Activated CD4-positive, alpha-beta T cell treated with anti-CD3 and anti-CD28 coated beads, Interleukin-2, amount 10 ng/mL, durations not matched to agents 7 days and 5 days (primary cell): ENCODE data around the gene CERS6. TPM values are rescaled to one million over a fixed set of nuclear protein-coding genes. Genes with fewer than 3 reads are reported as not detected.

Experiments
- CTCF ChIA-PET: fragments of 350-600 bp; sonication (Branson Sonifier 250); formaldehyde crosslinking; loops from one replicate; lab custom pipeline; 2021; ENCODE audit warnings: antibody characterized with exemption; lab: Charles Lee
- POLR2A ChIA-PET: fragments of 350-600 bp; sonication (Branson Sonifier 250); formaldehyde crosslinking; loops from one replicate; lab custom pipeline; 2021; ENCODE audit warnings: antibody characterized with exemption; lab: Charles Lee
- DNase-seq: peaks from one replicate; pipeline ENCODE4 v3.0.0-alpha.2; 2020
- H3K27ac Mint-ChIP-seq: one replicate; pipeline ENCODE4 v1.8.0; 2021; ENCODE audit warnings: mild to moderate bottlenecking, moderate library complexity, mixed read lengths
- H3K27me3 Mint-ChIP-seq: one replicate; pipeline ENCODE4 v1.8.0; 2021; ENCODE audit warnings: mixed read lengths
- H3K36me3 Mint-ChIP-seq: one replicate; pipeline ENCODE4 v1.8.0; 2021; ENCODE audit warnings: low read depth, mixed read lengths
- H3K4me1 Mint-ChIP-seq: one replicate; pipeline ENCODE4 v1.8.0; 2021; ENCODE audit warnings: mixed read lengths
- H3K4me3 Mint-ChIP-seq: one replicate; pipeline ENCODE4 v1.8.0; 2021; ENCODE audit warnings: mild to moderate bottlenecking, moderate library complexity, mixed read lengths
- H3K9me3 Mint-ChIP-seq: one replicate; pipeline ENCODE4 v1.8.0; 2021; ENCODE audit warnings: mixed read lengths
- total RNA-seq, 2 experiments: library from RNA; stranded (reverse); gene quantifications; one replicate each; pipeline ENCODE4 v1.2.3, GENCODE V29; 2021

Gene CERS6
- total RNA-seq, 2 experiments from 2014 or later: 12.1 to 14.9 TPM

DNA sequence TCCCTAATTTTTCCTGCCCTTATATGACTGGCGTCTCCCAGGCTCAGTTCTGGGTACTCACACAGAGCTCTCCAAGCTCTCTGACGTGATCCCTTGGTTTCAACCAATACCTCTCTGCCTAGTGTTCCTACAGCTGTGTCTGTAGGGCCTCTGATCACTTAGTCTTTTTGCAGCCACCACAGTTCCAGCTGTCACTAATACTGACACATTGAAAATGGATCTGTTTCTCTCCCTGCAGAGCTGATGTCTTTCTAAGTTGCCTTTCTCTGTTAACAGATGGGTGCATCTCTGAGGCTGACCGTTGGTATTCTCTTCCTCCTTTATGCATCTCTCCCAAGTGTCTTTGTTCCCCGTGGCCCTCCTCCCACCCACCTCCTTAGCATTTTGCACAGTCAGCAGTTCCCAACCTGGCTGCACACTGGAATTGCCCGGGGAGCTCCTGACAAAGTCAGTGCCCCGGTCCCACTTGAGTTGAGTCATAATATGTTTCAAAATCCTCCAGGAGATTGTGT, 62.5 kb downstream of the CERS6 start:
- peaks cover 7% of the 10 kb centered on the region for H3K36me3 Mint-ChIP-seq
- H3K27ac Mint-ChIP-seq: no peak overlapping the region
- H3K4me1 Mint-ChIP-seq: peaks cover 2% of the 10 kb centered on the region
- peaks cover 8% of the 10 kb centered on the region for H3K9me3 Mint-ChIP-seq
- H3K4me3 Mint-ChIP-seq: no peak overlapping the region
- DNase-seq: no peak
- CTCF ChIA-PET: interaction anchor here (0.6 to 1.1 kb wide), 2 partner anchors 16 to 43 kb away, joined by 3 read pairs; no protein-coding TSS in a partner anchor
- no peaks in the 10 kb centered on the region for H3K27me3 Mint-ChIP-seq
- POLR2A ChIA-PET: interaction anchor here (0.6 kb wide), 1 partner anchor 20 kb away, joined by 3 read pairs; no protein-coding TSS in a partner anchor

DNA sequence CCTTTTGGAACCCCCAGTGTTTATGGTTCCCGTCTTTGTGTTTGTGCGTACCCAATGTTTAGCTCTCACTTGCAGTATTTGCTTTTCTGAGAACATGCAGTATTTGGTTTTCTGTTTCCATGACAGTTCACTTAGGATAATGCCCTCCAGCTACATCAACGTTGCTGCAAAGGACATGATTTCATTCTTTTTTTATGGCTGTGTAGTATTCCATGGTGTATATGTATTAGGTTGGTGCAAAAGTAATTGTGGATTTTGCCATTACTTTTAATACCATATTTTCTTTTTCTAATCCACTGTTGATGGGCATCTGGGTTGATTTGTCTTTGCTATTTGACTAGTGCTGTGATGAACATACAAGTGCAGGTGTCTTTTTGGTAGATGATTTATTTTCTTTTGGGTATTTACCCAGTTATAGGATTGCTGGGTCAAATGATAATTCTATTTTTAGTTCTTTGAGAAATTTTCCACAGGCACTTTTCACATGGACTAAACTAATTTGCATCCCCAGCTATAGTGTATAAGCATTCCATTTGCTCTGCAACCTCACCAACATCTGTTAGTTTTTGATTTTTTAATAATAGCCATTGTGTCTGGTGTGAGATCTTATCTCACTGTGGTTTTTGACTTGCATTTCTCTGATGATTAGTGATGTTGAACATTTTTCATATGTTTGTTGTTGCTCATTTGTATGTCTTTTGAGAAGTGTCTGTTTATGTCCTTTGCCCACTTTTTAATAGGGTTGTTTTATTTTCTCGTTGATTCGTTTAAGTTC, 63.6 kb downstream of the CERS6 start:
- DNase-seq: no peak
- CTCF ChIA-PET: interaction anchor here (0.6 kb wide), 1 partner anchor 214 kb away, joined by 3 read pairs; no protein-coding TSS in a partner anchor
- Mint-ChIP-seq H3K27ac (no peak overlapping the region), H3K4me1 (peaks cover 2% of the 10 kb centered on the region), H3K9me3 (peaks cover 5% of the 10 kb centered on the region), H3K36me3 (peaks cover 6% of the 10 kb centered on the region), H3K4me3 (no peak overlapping the region), H3K27me3 (no peaks in the 10 kb centered on the region)
- POLR2A ChIA-PET: no interaction called here

GRCh38 chr2:168521053-168521741, 65.1 kb downstream of the CERS6 start:
- POLR2A ChIA-PET: no interaction called here
- Mint-ChIP-seq H3K9me3 (peaks cover 4% of the 10 kb centered on the region), H3K36me3 (peaks cover 4% of the 10 kb centered on the region), H3K27ac (no peak overlapping the region), H3K27me3 (no peaks in the 10 kb centered on the region), H3K4me1 (peaks cover 2% of the 10 kb centered on the region), H3K4me3 (no peak overlapping the region)
- DNase-seq: no peak
- CTCF ChIA-PET: interaction anchor here (0.7 kb wide), 1 partner anchor 17 kb away, joined by 3 read pairs; no protein-coding TSS in a partner anchor

DNA sequence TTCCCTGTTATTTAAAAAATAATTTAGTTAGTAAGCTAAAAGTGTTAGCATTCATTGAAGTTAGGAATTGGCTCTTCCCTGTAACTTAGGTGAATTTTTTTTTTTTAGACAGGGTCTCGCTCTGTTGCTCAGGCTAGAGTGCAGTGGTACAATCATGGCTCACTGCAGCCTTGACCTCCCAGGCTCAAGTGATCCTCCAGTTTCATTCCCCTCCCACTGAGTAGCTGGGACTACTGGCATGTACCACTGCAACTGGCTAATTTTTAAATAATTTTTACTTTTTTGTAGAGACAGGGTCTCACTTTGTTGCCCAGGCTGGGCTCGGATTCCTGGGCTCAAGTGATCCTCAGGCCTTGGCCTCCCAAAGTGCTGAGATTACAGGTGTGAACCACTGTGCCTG, 66.4 kb downstream of the CERS6 start:
- H3K27ac Mint-ChIP-seq: no peak overlapping the region
- no peak overlapping the region for H3K4me3 Mint-ChIP-seq
- ChIA-PET CTCF (no interaction called here), POLR2A (interaction anchor here (0.8 kb wide), 1 partner anchor 462 kb away, joined by 6 read pairs; no protein-coding TSS in a partner anchor)
- no peaks in the 10 kb centered on the region for H3K27me3 Mint-ChIP-seq
- peaks cover 4% of the 10 kb centered on the region for H3K9me3 Mint-ChIP-seq
- H3K36me3 Mint-ChIP-seq: peaks cover 4% of the 10 kb centered on the region
- no peak for DNase-seq
- peaks cover 2% of the 10 kb centered on the region for H3K4me1 Mint-ChIP-seq

DNA sequence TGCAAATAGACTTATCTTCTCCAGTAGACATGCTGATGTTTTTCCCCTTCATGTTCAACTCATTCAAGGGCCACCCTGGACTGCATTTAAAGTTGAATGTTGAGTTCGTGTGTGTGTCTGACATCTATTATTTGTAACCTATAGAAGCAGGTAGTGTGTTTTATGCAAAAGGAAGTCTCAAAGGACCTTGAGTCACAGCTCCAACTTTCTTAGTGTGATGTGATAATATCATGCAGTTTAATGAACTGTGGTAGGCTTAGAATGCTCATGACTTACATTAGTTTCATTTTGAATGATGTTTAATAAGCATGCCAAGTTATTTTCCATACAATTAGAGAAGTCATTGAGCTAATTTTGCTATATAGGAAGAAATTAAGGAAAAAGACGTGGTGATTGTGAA, 67.9 kb downstream of the CERS6 start:
- Mint-ChIP-seq H3K4me3 (no peak overlapping the region), H3K36me3 (peaks cover 4% of the 10 kb centered on the region), H3K27ac (no peak overlapping the region), H3K27me3 (no peaks in the 10 kb centered on the region), H3K9me3 (peaks cover 4% of the 10 kb centered on the region), H3K4me1 (peaks cover 2% of the 10 kb centered on the region)
- ChIA-PET CTCF (interaction anchor here (0.9 kb wide), 1 partner anchor 21 kb away, joined by 3 read pairs; no protein-coding TSS in a partner anchor), POLR2A (no interaction called here)
- no peak for DNase-seq

DNA sequence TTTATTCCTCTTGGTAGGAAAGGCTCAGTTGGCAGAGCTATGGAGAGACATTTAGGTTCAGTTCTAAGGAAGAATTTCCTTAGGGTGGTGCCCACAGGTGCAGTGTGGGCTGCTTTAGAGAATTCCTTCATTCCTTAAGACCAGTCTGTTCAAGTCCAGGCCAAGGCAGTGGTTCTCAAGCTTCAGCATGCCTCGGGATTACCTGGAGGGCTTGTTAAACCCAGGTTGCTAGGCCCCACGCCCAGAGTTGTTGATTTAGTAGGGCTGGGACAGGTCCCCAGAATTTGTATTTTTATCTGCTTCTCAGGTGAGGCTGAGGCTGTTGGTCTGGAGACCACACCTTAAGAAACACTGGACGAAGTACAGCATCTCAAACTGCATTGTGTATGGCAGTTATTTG, 68.9 kb downstream of the CERS6 start:
- Mint-ChIP-seq H3K27me3 (no peaks in the 10 kb centered on the region), H3K36me3 (no peaks in the 10 kb centered on the region), H3K9me3 (no peaks in the 10 kb centered on the region), H3K27ac (no peak overlapping the region), H3K4me3 (no peak overlapping the region), H3K4me1 (peaks cover 2% of the 10 kb centered on the region)
- no peak for DNase-seq
- CTCF ChIA-PET: interaction anchor here (0.6 kb wide), 1 partner anchor 791 kb away, joined by 3 read pairs; no protein-coding TSS in a partner anchor
- POLR2A ChIA-PET: no interaction called here

DNA sequence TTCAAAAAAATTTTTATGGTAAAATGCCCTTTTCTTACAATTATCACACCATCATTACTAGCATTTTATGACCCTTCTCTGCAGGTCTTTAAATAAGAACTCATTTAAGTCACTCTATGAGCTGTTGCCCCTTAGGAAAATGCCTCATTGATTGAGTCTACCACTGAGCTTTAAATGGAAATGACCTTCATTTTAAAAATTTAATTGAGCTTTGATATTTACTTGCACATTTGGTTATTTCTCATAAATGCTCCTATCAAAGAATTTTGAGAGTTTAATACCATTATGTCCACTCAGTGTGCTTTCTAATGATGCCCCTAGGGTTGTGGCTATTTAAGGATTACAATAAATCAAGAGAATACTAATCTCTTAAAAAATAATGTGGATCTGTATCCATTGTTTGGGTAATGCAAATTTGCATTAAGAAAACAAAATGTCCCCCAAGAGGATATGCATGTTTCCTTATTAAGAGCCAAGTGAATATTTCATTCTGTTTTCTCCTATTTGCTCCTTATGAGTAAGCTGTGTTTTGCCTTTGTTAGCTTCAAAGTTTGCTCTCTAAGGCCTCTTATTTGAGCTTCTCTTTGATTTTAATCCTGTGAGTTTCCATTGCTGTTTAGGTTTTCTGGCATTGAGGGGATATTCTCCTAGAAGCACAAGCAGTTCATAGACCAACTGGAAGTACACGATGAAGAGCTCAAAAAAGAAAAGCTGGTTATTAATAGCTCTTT, 69.8 kb downstream of the CERS6 start:
- Mint-ChIP-seq H3K9me3 (no peaks in the 10 kb centered on the region), H3K36me3 (no peaks in the 10 kb centered on the region), H3K27ac (no peak overlapping the region), H3K27me3 (no peaks in the 10 kb centered on the region), H3K4me3 (no peak overlapping the region), H3K4me1 (peaks cover 6% of the 10 kb centered on the region)
- DNase-seq: no peak
- POLR2A ChIA-PET: no interaction called here
- CTCF ChIA-PET: no interaction called here

DNA sequence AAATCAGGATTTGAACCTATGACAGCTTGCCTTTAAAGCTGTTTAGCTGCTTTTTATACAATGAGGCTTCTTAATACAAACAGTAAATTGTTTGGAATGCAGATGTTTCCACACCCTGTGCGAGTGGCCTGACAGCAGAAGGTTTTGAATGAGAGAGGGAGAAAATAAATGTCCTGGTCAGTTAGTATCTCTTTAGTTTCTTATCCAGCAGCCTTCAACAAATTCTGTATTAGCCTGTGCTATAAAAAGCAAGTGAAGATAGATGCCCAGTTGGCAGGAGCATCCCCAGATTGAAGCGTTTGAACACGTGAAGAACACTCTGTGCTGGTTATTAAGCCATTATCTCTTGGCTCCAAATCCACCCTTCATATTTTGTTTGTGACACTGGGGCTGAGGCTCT, 70.6 kb downstream of the CERS6 start:
- no peaks in the 10 kb centered on the region for H3K36me3 Mint-ChIP-seq
- no peaks in the 10 kb centered on the region for H3K9me3 Mint-ChIP-seq
- no peak overlapping the region for H3K4me3 Mint-ChIP-seq
- DNase-seq: no peak
- no peak overlapping the region for H3K27ac Mint-ChIP-seq
- ChIA-PET CTCF (no interaction called here), POLR2A (no interaction called here)
- H3K4me1 Mint-ChIP-seq: peaks cover 12% of the 10 kb centered on the region
- H3K27me3 Mint-ChIP-seq: no peaks in the 10 kb centered on the region

DNA sequence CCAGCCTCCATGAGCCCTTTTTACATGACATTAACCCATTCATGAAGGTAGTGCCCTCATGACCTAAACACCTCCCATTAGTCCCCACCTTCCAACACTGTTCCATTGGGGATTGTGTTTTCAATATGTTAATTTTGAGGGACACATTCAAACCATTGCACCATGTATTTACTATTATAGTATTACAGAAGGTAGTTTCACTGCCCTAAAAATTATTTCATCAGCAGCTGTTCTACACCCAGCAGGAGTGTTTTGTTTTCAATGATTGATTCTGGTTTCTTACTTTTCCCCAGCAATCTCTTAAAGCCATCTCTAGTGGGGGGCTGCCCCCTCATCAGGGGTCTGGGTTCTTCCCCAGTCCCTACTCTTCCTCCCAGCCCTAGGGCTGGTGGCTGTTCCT, 71.9 kb downstream of the CERS6 start:
- POLR2A ChIA-PET: no interaction called here
- Mint-ChIP-seq H3K4me3 (no peak overlapping the region), H3K36me3 (no peaks in the 10 kb centered on the region), H3K27ac (no peak overlapping the region), H3K27me3 (no peaks in the 10 kb centered on the region), H3K9me3 (peaks cover under 1% of the 10 kb centered on the region), H3K4me1 (peaks cover 16% of the 10 kb centered on the region)
- DNase-seq: no peak
- CTCF ChIA-PET: no interaction called here

- H3K9me3 Mint-ChIP-seq: peaks cover 2% of the 10 kb centered on the region
- ChIA-PET POLR2A (no interaction called here), CTCF (no interaction called here)
- H3K36me3 Mint-ChIP-seq: no peaks in the 10 kb centered on the region
- H3K4me3 Mint-ChIP-seq: no peak overlapping the region
- no peaks in the 10 kb centered on the region for H3K27me3 Mint-ChIP-seq
- peaks cover 17% of the 10 kb centered on the region for H3K4me1 Mint-ChIP-seq
- DNase-seq: no peak
- no peak overlapping the region for H3K27ac Mint-ChIP-seq
These were observed 72.4 kb downstream of the CERS6 start for GRCh38 chr2:168528469-168528868.

- Mint-ChIP-seq H3K9me3 (peaks cover 6% of the 10 kb centered on the region), H3K27me3 (no peaks in the 10 kb centered on the region), H3K27ac (no peak overlapping the region), H3K4me1 (peaks cover 23% of the 10 kb centered on the region), H3K36me3 (peaks cover under 1% of the 10 kb centered on the region), H3K4me3 (no peak overlapping the region)
- ChIA-PET CTCF (interaction anchor here (0.8 kb wide), 1 partner anchor 14 kb away, joined by 5 read pairs; no protein-coding TSS in a partner anchor), POLR2A (no interaction called here)
- DNase-seq: no peak
These were observed 73.2 kb downstream of the CERS6 start for GRCh38 chr2:168529054-168529833.
